NT2/D1 (cell line): ENCODE measurements around the gene LSM14B.

Source experiments
- DNase-seq: peaks from one replicate; pipeline ENCODE4 v3.0.0-alpha.2; 2011; ENCODE audit warnings: low read depth, low spot score
- H3K27me3 ChIP-seq: 2 replicates; pipeline ENCODE4 v1.6.0; 2011; ENCODE audit warnings: mild to moderate bottlenecking; ENCODE audit not compliant: insufficient read length, insufficient read depth
- H3K36me3 ChIP-seq: 2 replicates; pipeline ENCODE4 v1.6.1; 2011; ENCODE audit warnings: mild to moderate bottlenecking, low read length, mixed read lengths; ENCODE audit not compliant: insufficient read depth, insufficient read length
- H3K4me1 ChIP-seq: 2 replicates; pipeline ENCODE4 v1.5.1; 2011; ENCODE audit not compliant: insufficient read depth, insufficient read length
- H3K4me3 ChIP-seq: 2 replicates; pipeline ENCODE4 v1.5.1; 2011; ENCODE audit warnings: low read depth; ENCODE audit not compliant: insufficient read length
- H3K9ac ChIP-seq: 2 replicates; pipeline ENCODE4 v1.6.0; 2011; ENCODE audit warnings: low read depth; ENCODE audit not compliant: insufficient read length
- H3K9me3 ChIP-seq: 2 replicates; pipeline ENCODE4 v1.5.1; 2011; ENCODE audit warnings: mild to moderate bottlenecking, low read length; ENCODE audit not compliant: insufficient read depth
- SUZ12 ChIP-seq: IDR thresholded peaks from 2 replicates; pipeline ENCODE4 v1.6.1; 2011; ENCODE audit not compliant: insufficient read length, insufficient read depth; ENCODE audit errors: extremely low read depth
- YY1 ChIP-seq: IDR thresholded peaks from 2 replicates; pipeline ENCODE4 v1.6.1; 2011; ENCODE audit not compliant: insufficient read length, insufficient read depth
- ZNF274 ChIP-seq: IDR thresholded peaks from 2 replicates; pipeline ENCODE4 v1.6.1; 2011; ENCODE audit warnings: mild to moderate bottlenecking, low read depth, low read length

The LSM14B gene

DNA sequence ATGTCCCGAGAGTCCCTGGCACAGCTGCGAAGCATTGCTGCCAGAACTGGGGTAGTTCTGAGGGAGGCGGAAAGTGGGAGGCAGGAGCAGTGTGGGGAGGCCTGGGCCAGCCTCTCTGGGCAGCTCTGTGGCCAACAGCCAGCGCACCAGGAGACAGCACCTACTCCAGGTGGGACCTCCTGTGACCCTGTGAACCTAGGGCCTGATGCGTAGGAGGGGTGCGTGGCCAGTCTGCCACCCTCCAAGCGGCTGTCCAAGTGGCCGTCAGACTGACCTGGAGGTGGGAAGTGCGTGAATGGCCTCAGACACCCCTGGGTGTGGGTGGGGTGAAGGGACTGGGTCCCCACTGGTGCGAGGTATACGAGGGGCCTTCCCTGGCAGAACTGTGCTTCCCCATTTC, 36.8 kb downstream of the LSM14B start:
- Histone ChIP-seq H3K9me3 (no peaks in the 10 kb centered on the region), H3K27me3 (no peaks in the 10 kb centered on the region), H3K9ac (peak overlapping the region; percentile 53), H3K4me3 (no peak overlapping the region), H3K4me1 (peaks cover 42% of the 10 kb centered on the region), H3K36me3 (peaks cover 68% of the 10 kb centered on the region)
- DNase-seq: no peak
- TF ChIP-seq YY1 (no peak), ZNF274 (no peak), SUZ12 (no peak)

DNA sequence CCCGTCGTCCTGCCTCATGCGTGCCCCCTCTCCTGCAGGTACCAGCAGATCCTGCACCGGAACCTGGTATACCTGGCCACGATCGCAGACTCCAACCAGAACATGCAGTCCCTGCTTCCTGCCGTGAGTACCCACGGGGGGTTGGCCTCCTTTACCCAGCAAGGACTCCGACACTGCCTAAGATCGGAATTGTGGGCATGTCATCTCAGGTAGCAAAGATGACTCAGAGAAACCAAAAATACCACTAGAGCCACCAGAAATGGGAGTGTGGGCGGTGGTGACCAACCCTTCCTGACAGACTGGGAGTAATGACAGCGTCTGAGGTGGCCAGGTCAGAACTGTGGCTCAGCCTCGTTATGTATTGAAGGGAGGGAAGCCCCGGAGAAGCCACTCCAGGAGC, 37.6 kb downstream of the LSM14B start:
- Histone ChIP-seq H3K9ac (no peak overlapping the region), H3K36me3 (peaks cover 72% of the 10 kb centered on the region), H3K27me3 (no peaks in the 10 kb centered on the region), H3K4me1 (peaks cover 42% of the 10 kb centered on the region), H3K4me3 (no peak overlapping the region), H3K9me3 (no peaks in the 10 kb centered on the region)
- TF ChIP-seq SUZ12 (no peak), ZNF274 (no peak), YY1 (no peak)
- no peak for DNase-seq

DNA sequence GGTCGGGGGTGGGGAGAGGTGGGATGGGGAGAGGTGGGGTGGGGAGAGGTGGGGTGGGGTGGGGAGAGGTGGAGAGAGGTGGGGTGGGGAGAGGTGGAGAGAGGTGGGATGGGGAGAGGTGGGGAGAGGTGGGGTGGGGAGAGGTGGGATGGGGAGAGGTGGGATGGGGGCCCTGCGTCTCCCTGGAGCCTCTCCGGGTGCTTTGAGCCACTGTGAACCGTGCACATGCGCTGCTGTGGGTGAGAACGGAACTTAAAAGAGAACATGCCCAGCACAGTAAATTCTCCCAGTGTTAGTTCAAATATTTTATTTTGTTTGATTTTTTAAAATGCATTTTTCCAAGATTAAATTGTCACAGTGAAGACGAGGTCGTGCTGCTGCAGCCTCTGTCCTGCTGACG, 38.0 kb downstream of the LSM14B start:
- Histone ChIP-seq H3K4me1 (peaks cover 40% of the 10 kb centered on the region), H3K4me3 (no peak overlapping the region), H3K9me3 (no peaks in the 10 kb centered on the region), H3K27me3 (no peaks in the 10 kb centered on the region), H3K9ac (no peak overlapping the region), H3K36me3 (peaks cover 76% of the 10 kb centered on the region)
- no peak for DNase-seq
- TF ChIP-seq ZNF274: no peak
- TF ChIP-seq SUZ12: no peak
- TF ChIP-seq YY1: no peak

DNA sequence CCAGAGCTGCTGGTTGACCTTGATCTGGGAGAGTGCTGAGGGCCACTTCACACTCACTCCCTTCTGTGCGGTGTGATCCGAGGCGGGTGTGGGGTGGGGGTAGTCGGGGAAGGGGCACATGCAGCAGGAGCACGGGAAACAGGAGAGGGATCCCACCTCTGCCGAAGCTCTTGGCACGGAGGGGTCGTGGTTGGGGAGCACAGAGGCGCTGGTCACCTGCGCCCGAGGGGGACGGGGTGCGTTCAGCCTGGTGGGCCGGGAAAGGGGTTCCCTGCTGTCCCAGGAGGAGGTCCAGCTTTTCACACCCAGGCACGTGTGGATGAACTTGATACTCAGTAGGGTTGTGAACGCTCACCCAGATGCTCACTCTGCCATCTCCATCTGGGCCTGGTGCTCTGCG, 38.6 kb downstream of the LSM14B start:
- Histone ChIP-seq H3K9ac (no peak overlapping the region), H3K27me3 (no peaks in the 10 kb centered on the region), H3K36me3 (peaks cover 82% of the 10 kb centered on the region), H3K9me3 (no peaks in the 10 kb centered on the region), H3K4me1 (peaks cover 41% of the 10 kb centered on the region), H3K4me3 (no peak overlapping the region)
- TF ChIP-seq SUZ12: no peak
- no peak for TF ChIP-seq YY1
- TF ChIP-seq ZNF274: no peak
- no peak for DNase-seq

DNA sequence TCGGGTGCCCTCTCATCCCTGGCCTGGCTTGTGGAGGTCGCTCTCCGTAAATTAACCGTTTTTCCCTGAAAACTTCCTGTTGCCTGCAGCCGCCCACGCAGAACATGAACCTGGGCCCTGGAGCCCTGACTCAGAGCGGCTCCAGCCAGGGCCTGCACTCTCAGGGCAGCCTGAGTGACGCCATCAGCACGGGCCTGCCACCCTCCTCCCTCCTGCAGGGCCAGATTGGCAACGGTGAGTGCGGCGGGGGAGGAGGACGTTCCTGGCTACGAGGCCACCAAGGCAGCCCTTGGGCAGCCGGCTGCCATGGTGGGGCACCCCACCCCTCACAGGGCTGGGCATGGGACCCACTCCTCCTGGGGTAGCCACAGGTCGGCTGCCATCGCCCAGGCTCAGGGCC, 39.1 kb downstream of the LSM14B start:
- DNase-seq: no peak
- no peaks in the 10 kb centered on the region for H3K9me3 ChIP-seq
- peaks cover 41% of the 10 kb centered on the region for H3K4me1 ChIP-seq
- H3K9ac ChIP-seq: no peak overlapping the region
- TF ChIP-seq YY1: no peak
- no peak for TF ChIP-seq ZNF274
- TF ChIP-seq SUZ12: no peak
- peaks cover 87% of the 10 kb centered on the region for H3K36me3 ChIP-seq
- no peaks in the 10 kb centered on the region for H3K27me3 ChIP-seq
- no peak overlapping the region for H3K4me3 ChIP-seq

DNA sequence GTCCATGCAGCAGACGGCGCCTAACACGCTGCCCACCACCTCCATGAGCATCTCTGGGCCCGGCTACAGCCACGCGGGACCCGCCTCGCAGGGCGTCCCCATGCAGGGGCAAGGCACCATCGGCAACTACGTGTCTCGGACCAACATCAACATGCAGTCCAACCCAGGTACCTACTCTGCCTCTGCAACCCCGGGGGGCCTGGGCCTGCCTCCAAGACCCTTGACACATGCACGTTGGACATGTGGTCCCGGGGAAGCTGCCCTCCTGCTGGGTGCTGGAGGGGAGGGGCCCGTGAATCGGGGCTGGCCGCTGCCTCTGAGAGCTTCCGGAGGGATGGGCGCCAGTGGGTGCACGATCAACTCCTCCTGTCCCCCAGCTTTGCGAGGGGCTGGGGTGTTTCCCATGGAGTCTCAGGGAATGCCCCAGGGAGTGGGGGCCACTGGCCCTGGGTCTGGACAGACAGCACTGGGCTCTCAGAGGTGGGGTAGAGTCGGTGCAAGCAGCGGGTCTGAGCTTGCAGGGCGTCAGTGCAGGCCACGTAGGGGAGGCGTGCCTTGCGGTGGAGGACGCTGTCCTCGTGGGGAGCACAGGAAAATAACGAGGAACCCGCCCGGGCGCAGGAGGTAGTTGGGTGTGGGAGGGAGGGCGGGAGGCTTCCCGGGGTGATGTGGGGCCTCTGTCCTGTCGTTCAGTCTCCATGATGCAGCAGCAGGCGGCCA, 40.6 kb downstream of the LSM14B start:
- H3K9ac ChIP-seq: no peak overlapping the region
- no peak overlapping the region for H3K4me3 ChIP-seq
- no peak for TF ChIP-seq SUZ12
- no peak for TF ChIP-seq ZNF274
- TF ChIP-seq YY1: no peak
- H3K4me1 ChIP-seq: peaks cover 26% of the 10 kb centered on the region
- DNase-seq: no peak
- H3K36me3 ChIP-seq: peaks cover 88% of the 10 kb centered on the region
- H3K9me3 ChIP-seq: no peaks in the 10 kb centered on the region
- H3K27me3 ChIP-seq: no peaks in the 10 kb centered on the region

DNA sequence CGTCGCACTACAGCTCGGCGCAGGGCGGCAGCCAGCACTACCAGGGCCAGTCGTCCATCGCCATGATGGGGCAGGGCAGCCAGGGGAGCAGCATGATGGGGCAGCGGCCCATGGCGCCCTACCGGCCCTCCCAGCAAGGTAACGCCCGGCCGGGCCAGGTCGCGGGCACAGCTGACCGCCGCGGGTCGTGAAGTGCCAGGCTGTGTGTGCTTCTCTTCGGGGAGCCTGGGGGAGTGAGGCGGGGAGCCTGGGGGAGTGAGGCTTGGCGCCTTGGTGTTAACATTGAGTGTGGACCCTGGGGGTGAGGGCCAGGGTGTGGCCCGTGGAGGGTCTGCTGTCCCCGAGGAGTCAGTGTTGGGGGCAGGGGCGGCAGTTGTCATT, 41.2 kb downstream of the LSM14B start:
- no peak for DNase-seq
- H3K9ac ChIP-seq: no peak overlapping the region
- peaks cover 88% of the 10 kb centered on the region for H3K36me3 ChIP-seq
- H3K4me3 ChIP-seq: no peak overlapping the region
- no peaks in the 10 kb centered on the region for H3K27me3 ChIP-seq
- no peaks in the 10 kb centered on the region for H3K9me3 ChIP-seq
- TF ChIP-seq SUZ12 (no peak), ZNF274 (no peak), YY1 (no peak)
- H3K4me1 ChIP-seq: peaks cover 25% of the 10 kb centered on the region
